HG03521 (cell line): ENCODE measurements around the gene PDPK1.

ENCODE experiments used
- ATAC-seq: cut with Tn5 transposase; IDR thresholded peaks from one replicate; pipeline ENCODE4 v1.9.1; 2021; ENCODE audit warnings: mild to moderate bottlenecking, moderate library complexity; ENCODE audit not compliant: unreplicated experiment

The PDPK1 gene

GRCh38 chr16:2507052-2507659 is 30.7 kb upstream of the PDPK1 start:
- no peak for ATAC-seq

- no peak for ATAC-seq
Measured at GRCh38 chr16:2507665-2508064, 30.2 kb upstream of the PDPK1 start.

GRCh38 chr16:2508722-2509400 is 29.0 kb upstream of the PDPK1 start:
- no peak for ATAC-seq

GRCh38 chr16:2511128-2511800 is 26.6 kb upstream of the PDPK1 start:
- ATAC-seq, result no peak

GRCh38 chr16:2511996-2512734 is 25.7 kb upstream of the PDPK1 start:
- ATAC-seq, result no peak

GRCh38 chr16:2512735-2513404 is 25.0 kb upstream of the PDPK1 start:
- ATAC-seq, result peak; percentile 1

- ATAC-seq, result peak; percentile 77
Measured at GRCh38 chr16:2513405-2514332, 24.2 kb upstream of the PDPK1 start, which contains the start of gene ATP6V0C. Gene ATP6V0C (plus strand): TSS chr16:2513952. CDS start chr16:2514104, 152 bp downstream.

- ATAC-seq, result no peak
Measured at GRCh38 chr16:2514333-2515179, 23.3 kb upstream of the PDPK1 start.

- no peak for ATAC-seq
Measured at GRCh38 chr16:2515180-2515851, 22.5 kb upstream of the PDPK1 start.

- no peak for ATAC-seq
Measured at GRCh38 chr16:2516391-2517240, 21.2 kb upstream of the PDPK1 start.

GRCh38 chr16:2517954-2518605 is 19.7 kb upstream of the PDPK1 start:
- ATAC-seq, result no peak

- ATAC-seq, result no peak
Measured at GRCh38 chr16:2518823-2519710, 18.8 kb upstream of the PDPK1 start.

- ATAC-seq, result no peak
Measured at GRCh38 chr16:2519711-2520080, 18.1 kb upstream of the PDPK1 start.

- peak; percentile 50 for ATAC-seq
Measured at GRCh38 chr16:2520097-2520783, 17.6 kb upstream of the PDPK1 start, which contains the start of gene AMDHD2. Gene AMDHD2 (plus strand): TSS chr16:2520371. CDS start chr16:2520459, 88 bp downstream.
